Glutamatergic neuron (in vitro differentiated cells): ENCODE data around the gene PRR33. TPM values are rescaled to one million over a fixed set of nuclear protein-coding genes. Genes with fewer than 3 reads are reported as not detected.

ENCODE experiments used
- DNase-seq: peaks from one replicate; pipeline ENCODE4 v3.0.0; 2022
- H3K27ac Mint-ChIP-seq: one replicate; pipeline ENCODE4 v1.8.0; 2020; ENCODE audit warnings: mild to moderate bottlenecking, mixed read lengths, inconsistent platforms; ENCODE audit not compliant: unreplicated experiment
- H3K27me3 Mint-ChIP-seq: one replicate; pipeline ENCODE4 v1.8.0; 2020; ENCODE audit warnings: mild to moderate bottlenecking, moderate library complexity, mixed read lengths, inconsistent platforms; ENCODE audit not compliant: unreplicated experiment
- H3K36me3 Mint-ChIP-seq: one replicate; pipeline ENCODE4 v1.8.0; 2020; ENCODE audit warnings: mild to moderate bottlenecking, mixed read lengths, inconsistent platforms; ENCODE audit not compliant: unreplicated experiment
- H3K4me1 Mint-ChIP-seq: one replicate; pipeline ENCODE4 v1.8.0; 2020; ENCODE audit warnings: mild to moderate bottlenecking, low read depth, mixed read lengths, inconsistent platforms; ENCODE audit not compliant: unreplicated experiment
- H3K4me3 Mint-ChIP-seq: one replicate; pipeline ENCODE4 v1.8.0; 2020; ENCODE audit warnings: mild to moderate bottlenecking, mixed read lengths, inconsistent platforms; ENCODE audit not compliant: unreplicated experiment
- H3K9me3 Mint-ChIP-seq: one replicate; pipeline ENCODE4 v1.8.0; 2020; ENCODE audit warnings: mild to moderate bottlenecking, moderate library complexity, mixed read lengths, inconsistent platforms; ENCODE audit not compliant: unreplicated experiment
- total RNA-seq: library from RNA; stranded (reverse); fragmentation: NEBNext Ultra II Directional; extraction: Animal tissue kit (Norgen Biotek cat#: 25700); gene quantifications from one replicate; pipeline ENCODE4 v1.2.1, GENCODE V29; 2021; ENCODE audit not compliant: unreplicated experiment
- TF ChIP-seq, protein P1 (sequence below): fragments of 200-600 bp; sonication (generic); IDR thresholded peaks from one replicate; pipeline ENCODE4 v1.5.0; 2021; ENCODE audit not compliant: partially characterized antibody, unreplicated experiment

PRR33 gene
- total RNA-seq, 1 donor from 2014 or later, result not detected

DNA sequence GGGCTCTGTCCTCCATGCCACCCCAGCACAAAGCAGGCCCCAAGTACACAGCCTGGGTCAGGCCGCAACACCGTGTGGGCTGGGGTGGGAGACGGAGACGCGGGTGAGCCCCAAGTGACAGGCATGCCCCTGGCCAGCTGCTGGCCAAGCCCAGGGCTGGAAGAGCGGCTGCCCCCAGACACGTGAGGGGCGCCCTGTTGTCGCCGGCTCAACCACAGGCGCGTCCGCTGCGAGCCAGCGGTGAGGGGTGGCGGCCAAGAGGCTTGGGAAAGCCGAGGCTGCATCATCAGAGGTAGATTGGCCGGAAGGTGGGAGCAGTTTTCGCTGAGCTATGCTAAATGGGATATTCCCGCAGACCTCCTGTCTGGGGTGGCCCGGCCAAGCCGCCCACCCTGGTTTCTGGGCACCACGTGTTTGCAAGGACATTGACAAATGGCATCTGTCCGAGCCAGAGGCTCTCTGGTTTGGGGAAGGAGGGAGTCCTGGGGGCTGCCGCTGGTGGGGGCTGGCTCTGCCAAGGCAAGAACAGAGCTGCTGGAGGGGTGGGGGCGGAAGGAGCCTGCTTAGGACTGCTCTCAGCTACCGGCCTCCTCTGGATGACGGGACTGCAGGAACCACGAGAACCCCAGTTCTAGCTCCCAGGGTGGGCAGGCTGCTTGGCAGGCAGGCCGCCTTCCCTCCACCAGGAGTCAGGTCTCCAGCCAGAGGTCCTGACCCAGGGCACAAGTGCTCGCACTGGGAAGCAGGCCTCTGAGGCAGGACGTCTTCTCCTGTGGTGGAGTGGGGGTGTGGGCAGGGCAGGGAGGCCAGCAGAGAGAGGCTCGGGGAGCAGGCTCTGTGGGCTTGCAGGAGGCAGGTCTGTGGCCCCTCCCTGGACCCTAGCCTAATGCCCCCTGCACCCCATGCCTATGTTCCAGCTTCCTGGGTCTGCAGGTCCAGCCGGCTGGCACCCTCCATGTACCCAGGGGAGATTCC lies 552 bp downstream of the PRR33 start:
- no peak for DNase-seq
- Mint-ChIP-seq H3K36me3 (no peaks in the 10 kb centered on the region), H3K4me1 (no peaks in the 10 kb centered on the region), H3K4me3 (no peak overlapping the region), H3K27me3 (no peaks in the 10 kb centered on the region), H3K9me3 (peaks cover 2% of the 10 kb centered on the region), H3K27ac (no peak overlapping the region)
- TF ChIP-seq, protein P1, sequence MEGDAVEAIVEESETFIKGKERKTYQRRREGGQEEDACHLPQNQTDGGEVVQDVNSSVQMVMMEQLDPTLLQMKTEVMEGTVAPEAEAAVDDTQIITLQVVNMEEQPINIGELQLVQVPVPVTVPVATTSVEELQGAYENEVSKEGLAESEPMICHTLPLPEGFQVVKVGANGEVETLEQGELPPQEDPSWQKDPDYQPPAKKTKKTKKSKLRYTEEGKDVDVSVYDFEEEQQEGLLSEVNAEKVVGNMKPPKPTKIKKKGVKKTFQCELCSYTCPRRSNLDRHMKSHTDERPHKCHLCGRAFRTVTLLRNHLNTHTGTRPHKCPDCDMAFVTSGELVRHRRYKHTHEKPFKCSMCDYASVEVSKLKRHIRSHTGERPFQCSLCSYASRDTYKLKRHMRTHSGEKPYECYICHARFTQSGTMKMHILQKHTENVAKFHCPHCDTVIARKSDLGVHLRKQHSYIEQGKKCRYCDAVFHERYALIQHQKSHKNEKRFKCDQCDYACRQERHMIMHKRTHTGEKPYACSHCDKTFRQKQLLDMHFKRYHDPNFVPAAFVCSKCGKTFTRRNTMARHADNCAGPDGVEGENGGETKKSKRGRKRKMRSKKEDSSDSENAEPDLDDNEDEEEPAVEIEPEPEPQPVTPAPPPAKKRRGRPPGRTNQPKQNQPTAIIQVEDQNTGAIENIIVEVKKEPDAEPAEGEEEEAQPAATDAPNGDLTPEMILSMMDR, result no peak

DNA sequence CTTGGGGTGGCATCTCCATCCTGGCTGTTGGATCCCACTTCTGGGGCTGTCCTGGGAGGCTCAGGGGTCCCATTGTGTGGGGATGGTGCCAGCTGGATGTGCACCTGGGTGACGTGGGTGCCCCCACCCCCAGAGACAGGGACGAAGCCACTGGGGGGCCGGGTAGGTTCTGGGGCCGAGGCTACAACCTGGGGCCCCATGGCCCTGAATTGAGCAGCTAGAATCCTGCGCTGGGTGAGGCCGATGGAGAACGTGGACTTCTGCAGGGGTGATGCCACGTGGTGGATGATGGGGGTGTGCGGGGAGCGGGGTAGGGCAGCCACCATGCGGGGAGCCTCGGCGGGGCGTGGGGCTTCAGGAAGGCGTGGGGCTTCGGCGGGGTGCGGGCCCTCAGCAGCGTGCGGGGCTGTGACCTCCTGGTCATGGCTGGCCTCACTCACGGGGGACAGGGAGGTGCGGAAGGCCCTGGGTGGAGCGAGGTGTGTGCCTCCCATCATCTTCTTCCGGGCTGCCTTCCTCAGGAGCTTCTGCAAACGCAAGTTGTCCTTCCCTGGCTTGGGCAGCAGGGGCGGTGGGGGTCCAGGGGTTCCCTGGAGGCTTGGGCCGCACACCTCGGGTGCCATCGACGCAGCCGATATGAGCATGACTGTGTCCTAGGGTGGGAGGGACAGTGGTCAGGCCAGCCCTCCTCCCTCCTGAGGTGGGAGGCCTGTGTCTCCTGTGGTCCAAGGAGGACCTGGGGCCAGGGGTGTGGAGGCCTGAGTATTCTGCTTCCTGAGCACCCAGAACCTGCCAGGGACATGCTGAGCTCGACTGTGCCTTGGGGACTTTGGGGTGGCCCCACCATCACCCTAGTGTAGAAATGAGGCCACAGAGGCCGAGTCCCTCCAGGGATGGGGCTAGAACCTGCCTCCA lies 1.5 kb downstream of the PRR33 start:
- H3K4me3 Mint-ChIP-seq, result no peak overlapping the region
- peaks cover 2% of the 10 kb centered on the region for H3K9me3 Mint-ChIP-seq
- H3K4me1 Mint-ChIP-seq, result no peaks in the 10 kb centered on the region
- H3K27ac Mint-ChIP-seq, result no peak overlapping the region
- no peaks in the 10 kb centered on the region for H3K27me3 Mint-ChIP-seq
- no peak for DNase-seq
- H3K36me3 Mint-ChIP-seq, result no peaks in the 10 kb centered on the region
- TF ChIP-seq, protein P1, result no peak

GRCh38 chr11:1889224-1889930 lies 2.3 kb downstream of the PRR33 start:
- H3K36me3 Mint-ChIP-seq, result no peaks in the 10 kb centered on the region
- DNase-seq, result no peak
- H3K4me3 Mint-ChIP-seq, result no peak overlapping the region
- TF ChIP-seq, protein P1, result no peak
- no peaks in the 10 kb centered on the region for H3K27me3 Mint-ChIP-seq
- H3K4me1 Mint-ChIP-seq, result no peaks in the 10 kb centered on the region
- no peaks in the 10 kb centered on the region for H3K9me3 Mint-ChIP-seq
- no peak overlapping the region for H3K27ac Mint-ChIP-seq

GRCh38 chr11:1888811-1889210 lies 2.9 kb downstream of the PRR33 start:
- Mint-ChIP-seq H3K36me3 (no peaks in the 10 kb centered on the region), H3K4me1 (no peaks in the 10 kb centered on the region), H3K4me3 (no peak overlapping the region), H3K27ac (no peak overlapping the region), H3K9me3 (no peaks in the 10 kb centered on the region), H3K27me3 (peaks cover under 1% of the 10 kb centered on the region)
- TF ChIP-seq, protein P1, result no peak
- DNase-seq, result no peak
